ENCODE measurements around the gene CTSA.
"Not testable (repeated sequence)": the region's sequence is repeated elsewhere in the genome, so short reads cannot be mapped to it uniquely, and the experiment has no call there.

The CTSA gene

DNA sequence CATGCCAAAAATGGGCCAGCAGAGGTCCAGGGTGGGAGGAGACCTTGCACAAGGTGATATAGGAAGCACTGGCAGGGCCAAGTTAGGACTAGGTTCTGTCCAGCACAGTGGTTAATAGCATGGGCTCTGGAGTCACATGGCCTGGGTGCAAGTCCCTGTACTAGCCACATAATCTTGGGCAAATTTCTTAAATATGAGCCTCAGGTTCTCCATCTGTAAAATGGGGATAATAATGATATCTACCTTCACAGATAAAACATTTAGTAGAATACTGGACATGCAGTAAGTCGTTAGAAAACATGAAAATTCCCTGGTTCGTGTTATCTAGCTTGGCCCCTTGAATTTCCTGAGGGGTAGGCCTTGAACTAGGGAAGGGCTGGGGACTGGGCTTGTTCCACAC is 6.2 kb downstream of the CTSA start:
- no peak for DNase-seq

DNA sequence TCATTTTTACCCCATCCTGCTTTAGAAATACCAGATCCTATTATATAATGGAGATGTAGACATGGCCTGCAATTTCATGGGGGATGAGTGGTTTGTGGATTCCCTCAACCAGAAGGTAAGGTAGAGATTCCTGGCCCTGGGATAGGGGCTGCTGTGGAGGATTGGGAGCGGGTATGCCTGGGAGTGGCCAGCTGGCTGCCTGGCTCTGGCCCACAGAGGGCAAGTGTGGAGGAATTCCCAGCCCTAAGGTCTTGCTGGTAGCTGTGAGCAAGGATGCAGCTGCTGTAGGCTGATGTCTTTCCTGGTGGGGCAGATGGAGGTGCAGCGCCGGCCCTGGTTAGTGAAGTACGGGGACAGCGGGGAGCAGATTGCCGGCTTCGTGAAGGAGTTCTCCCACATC is 6.6 kb downstream of the CTSA start:
- no peak for DNase-seq

DNA sequence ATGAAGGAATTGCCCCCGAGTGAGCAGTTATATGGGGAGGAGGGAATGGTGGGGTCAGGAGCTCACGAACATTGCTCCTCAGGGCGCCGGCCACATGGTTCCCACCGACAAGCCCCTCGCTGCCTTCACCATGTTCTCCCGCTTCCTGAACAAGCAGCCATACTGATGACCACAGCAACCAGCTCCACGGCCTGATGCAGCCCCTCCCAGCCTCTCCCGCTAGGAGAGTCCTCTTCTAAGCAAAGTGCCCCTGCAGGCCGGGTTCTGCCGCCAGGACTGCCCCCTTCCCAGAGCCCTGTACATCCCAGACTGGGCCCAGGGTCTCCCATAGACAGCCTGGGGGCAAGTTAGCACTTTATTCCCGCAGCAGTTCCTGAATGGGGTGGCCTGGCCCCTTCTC is 7.2 kb downstream of the CTSA start:
- no peak for DNase-seq

GRCh38 chr20:45899046-45899835 is 8.1 kb downstream of the CTSA start:
- DNase-seq, result no peak

GRCh38 chr20:45901332-45901731 is 10.2 kb downstream of the CTSA start:
- DNase-seq, result not testable (repeated sequence)

- no peak for DNase-seq
These were observed 11.1 kb downstream of the CTSA start for GRCh38 chr20:45902199-45902701.

DNA sequence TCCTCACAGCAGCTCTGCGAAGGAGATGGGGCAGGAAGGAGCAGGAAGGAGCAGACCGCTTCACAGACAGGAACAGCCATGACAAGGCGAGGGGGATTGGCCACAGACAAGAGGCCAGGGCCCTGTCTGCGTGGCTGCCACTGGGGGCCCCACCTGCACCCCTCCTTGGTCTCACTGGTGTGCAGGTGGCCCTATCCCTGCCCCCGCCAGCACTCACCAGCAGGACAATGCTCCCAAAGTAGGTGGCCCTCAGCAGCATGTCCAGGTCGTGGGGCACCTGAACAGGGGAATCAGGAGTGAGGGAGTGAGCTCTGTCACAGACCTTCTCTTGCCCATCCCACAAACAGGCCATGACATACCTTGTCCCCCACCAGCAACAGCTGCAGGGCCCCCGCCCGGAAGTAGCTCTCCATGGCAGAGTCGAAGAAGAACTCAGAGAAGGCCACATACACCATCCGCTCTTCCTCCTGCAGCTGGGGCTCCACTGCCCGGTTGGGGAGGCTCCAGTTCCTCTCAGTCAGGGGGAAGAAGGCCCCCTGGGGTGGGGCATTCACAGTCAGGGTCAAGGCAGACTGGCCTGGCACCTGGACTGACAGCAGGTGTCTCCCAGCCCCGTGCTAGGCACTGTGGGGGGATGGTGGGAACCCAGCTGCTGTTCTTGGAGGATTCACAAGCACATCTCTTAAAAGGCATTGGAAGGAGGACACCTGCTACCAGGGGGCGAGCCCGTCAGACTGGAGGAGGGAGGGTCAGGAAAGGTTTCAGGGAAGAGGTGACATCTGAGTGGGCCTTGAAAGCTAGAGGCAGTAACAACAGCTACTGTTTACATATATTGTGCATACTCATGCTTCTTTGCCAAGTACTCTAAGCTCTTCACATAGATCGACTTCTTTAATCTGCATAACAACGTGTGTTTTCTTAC is 13.7 kb downstream of the CTSA start:
- DNase-seq, result no peak

GRCh38 chr20:45905505-45906079 is 14.5 kb downstream of the CTSA start:
- DNase-seq, result no peak

- no peak for DNase-seq
These were observed 16.2 kb downstream of the CTSA start for GRCh38 chr20:45907219-45907948.

GRCh38 chr20:45908084-45908483 is 16.9 kb downstream of the CTSA start:
- no peak for DNase-seq

DNA sequence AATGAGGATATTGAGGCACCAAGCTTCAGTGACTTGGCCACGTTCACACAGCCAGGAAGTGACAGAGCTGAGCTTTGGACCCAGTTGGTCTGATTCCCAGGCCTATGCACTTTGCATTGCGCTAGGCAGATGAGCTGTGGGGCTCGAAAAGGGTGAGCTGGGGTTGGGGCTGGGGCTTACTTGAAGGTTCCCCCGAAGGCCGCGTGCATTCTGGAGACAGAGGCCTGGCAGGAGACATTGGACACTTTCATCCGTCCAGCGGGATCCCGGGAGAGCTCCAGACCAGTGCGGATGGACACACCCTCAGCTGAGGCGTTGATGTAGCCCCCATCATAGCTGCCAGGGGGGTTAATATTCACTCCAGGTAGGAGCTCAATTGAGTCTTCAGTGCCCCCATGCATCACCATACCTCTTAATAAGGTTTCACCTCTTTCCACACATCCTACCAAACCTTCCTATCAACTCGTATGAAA is 18.2 kb downstream of the CTSA start:
- no peak for DNase-seq

- no peak for DNase-seq
These were observed 18.9 kb downstream of the CTSA start for GRCh38 chr20:45909817-45910669.

DNA sequence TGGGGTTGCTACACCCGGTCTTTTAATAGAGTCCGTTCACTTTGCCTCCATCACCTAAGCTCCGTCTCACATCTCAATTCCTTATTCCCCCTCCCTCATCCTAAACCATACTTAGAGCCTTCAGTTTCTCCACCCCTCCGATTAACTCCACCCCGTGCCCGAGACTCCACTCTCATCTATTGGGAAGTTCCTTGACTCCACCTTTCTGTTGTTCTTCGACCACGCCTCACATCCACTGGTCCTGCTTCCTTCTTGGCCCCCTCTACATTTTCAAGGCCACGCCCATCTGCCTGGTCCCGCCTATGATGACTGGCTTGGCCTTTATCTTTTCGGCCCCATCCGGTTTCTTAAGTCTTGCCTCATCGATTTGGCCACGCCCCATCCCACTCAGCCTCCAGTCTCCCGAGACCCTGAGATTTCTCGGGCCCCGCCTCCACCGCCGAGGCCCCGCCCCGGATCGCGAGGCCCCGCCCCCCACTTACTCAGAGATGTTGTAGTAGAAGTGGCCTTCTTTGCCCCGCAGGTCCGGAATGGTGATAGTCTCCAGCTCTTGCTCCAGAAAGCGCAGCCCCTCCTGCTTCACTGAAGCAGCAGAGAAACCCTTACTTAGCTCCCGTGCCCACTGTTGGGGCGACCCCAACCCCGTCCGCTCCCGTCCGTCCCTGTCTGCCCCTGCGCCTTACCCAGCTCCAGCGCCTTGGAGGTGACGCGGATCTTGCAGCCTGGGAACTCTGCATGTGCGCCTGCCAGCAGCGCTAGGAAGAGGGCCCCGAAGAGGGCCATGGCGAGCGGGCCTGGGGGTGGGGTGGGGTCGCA is 19.7 kb downstream of the CTSA start:
- no peak for DNase-seq

- no peak for DNase-seq
These were observed 20.6 kb downstream of the CTSA start, which contains the start of gene PLTP for GRCh38 chr20:45911486-45912343. Gene PLTP (minus strand): TSS chr20:45912155. CDS start chr20:45911452, 703 bp downstream.

DNA sequence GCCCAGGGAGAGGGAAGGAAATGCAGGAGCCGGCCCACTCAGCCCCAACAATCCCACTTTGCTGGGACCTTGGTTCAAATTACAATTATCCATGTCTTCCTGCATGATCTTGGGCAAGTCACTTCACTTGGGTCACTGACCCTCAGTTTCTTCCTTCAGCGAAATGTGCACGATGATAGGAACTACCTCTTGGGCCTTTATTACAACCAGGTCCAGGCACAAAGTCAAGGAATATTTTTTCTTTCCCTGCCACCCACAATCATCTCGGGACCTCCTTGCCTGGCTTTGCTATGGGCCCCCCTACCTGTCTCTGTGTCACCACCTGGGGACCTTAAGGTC is 21.2 kb downstream of the CTSA start:
- no peak for DNase-seq

DNA sequence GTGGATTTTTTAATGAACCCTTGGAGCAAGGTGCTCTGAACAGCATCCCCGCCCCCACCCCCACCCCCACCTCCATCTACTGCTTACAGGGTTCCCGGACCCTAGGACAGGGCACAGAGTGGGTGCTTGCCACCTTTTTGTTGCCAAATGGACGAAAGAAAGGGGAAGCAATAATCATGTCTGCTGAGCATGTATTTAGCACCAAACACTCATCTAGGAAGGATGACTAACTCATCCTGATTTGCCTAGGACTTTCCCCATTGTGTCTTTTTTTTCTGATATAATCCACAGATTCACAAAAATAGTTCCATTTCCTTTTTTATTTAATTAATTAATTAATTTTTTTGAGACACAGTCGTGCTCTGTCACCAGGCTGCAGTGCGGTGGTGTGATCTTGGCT is 22.0 kb downstream of the CTSA start:
- DNase-seq, result no peak

DNA sequence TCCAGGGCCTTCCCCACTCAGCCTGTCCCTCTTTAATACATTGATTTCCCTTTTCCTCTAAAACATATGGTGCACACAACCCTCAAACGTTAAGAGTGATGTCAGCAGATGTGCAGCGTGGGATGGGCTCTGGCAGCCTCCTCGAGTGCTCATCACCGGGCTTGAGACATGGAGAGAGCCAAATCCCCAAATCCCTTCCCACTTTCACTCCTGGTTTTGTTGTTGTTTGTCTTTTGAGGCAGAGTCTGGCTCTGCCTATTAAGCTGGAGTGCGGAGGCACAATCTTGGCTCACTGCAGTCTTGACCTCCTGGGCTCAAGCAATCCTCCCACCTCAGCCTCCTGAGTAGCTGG is 26.6 kb downstream of the CTSA start:
- DNase-seq, result no peak

- no peak for DNase-seq
These were observed 27.1 kb downstream of the CTSA start for GRCh38 chr20:45918182-45918737.

DNA sequence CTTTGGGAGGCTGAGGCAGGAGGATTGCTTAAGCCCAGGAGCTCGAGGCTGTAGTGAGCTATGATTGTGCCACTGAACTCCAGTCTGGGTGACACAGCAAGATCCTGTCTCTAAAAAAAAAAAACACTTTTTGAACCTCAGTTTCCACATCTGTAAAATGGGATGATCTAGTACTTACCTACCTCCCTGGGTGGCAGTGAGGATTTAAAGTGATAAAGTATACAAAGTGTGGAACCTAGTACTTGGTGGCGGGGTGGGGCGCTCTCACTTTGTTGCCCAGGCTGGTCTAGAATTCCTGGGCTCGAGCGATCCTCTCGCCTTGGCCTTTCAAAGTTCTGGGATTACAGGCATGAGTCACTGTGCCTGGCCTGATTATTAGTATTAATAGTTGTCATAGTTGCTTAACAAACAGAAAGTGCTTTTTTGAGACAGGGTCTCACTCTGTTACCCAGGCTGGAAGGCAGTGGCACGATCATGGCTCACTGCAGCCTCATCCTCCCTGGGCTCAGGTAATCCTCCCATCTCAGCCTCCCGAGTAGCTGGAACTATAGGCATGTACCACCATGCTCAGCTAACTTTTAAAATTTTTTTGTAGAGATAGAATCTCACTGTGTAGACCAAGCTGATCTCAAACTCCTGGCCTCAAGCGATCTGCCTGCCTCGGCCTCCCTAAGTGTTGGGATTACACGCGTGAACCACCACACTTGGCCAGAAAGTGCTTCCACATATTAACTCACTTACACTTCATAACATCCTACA is 27.8 kb downstream of the CTSA start:
- DNase-seq, result no peak
